Mesothelial cell of epicardium (in vitro differentiated cells): ENCODE data around the gene LONRF3. TPM values are rescaled to one million over a fixed set of nuclear protein-coding genes. Genes with fewer than 3 reads are reported as not detected.
A peak's percentile ranks its signal among the peaks of the same experiment; 100 is the strongest.

Source experiments
- DNase-seq, 2 experiments: peaks; one replicate each; pipeline ENCODE4 v3.0.0; 2021; ENCODE audit warnings: low spot score in 2 of 2; ENCODE audit not compliant: unreplicated experiment in 2 of 2
- H3K27ac Mint-ChIP-seq: 2 replicates; pipeline ENCODE4 v1.8.0; 2021; ENCODE audit warnings: mixed read lengths
- H3K27me3 Mint-ChIP-seq: 2 replicates; pipeline ENCODE4 v1.8.0; 2021; ENCODE audit warnings: low read depth, mixed read lengths
- H3K36me3 Mint-ChIP-seq: 2 replicates; pipeline ENCODE4 v1.8.0; 2021; ENCODE audit warnings: mixed read lengths
- H3K4me1 Mint-ChIP-seq: 2 replicates; pipeline ENCODE4 v1.8.0; 2021; ENCODE audit warnings: mixed read lengths
- H3K4me3 Mint-ChIP-seq: 2 replicates; pipeline ENCODE4 v1.8.0; 2021; ENCODE audit warnings: mild to moderate bottlenecking, moderate library complexity, mixed read lengths
- H3K9me3 Mint-ChIP-seq: 2 replicates; pipeline ENCODE4 v1.8.0; 2021; ENCODE audit warnings: mixed read lengths
- CTCF ChIP-seq: fragments of 200-600 bp; sonication (generic); IDR thresholded peaks from one replicate; pipeline ENCODE4 v1.5.0; 2021; ENCODE audit warnings: antibody characterized with exemption; ENCODE audit not compliant: unreplicated experiment
- total RNA-seq: library from RNA; stranded (reverse); gene quantifications from 3 replicates; pipeline ENCODE4 v1.2.1, GENCODE V29; 2021

The LONRF3 gene
- total RNA-seq, 1 donor from 2014 or later, result 1.6 TPM

GRCh38 chrX:118965395-118965794 lies 9.0 kb upstream of the LONRF3 start:
- no peak for TF ChIP-seq CTCF
- Mint-ChIP-seq H3K4me3 (no peak overlapping the region), H3K36me3 (no peaks in the 10 kb centered on the region)

GRCh38 chrX:118968031-118968430 lies 6.4 kb upstream of the LONRF3 start:
- TF ChIP-seq CTCF, result no peak
- Mint-ChIP-seq H3K9me3 (peaks cover 16% of the 10 kb centered on the region), H3K4me1 (no peaks in the 10 kb centered on the region), H3K27ac (no peak overlapping the region), H3K27me3 (peaks cover 74% of the 10 kb centered on the region), H3K4me3 (no peak overlapping the region), H3K36me3 (peaks cover 3% of the 10 kb centered on the region)
- no peak for DNase-seq

More at GRCh38 chrX:118965395-118965794, 9.0 kb upstream of the LONRF3 start:
- no peak for DNase-seq
- Mint-ChIP-seq H3K27ac (no peak overlapping the region), H3K9me3 (peaks cover 23% of the 10 kb centered on the region), H3K27me3 (peaks cover 57% of the 10 kb centered on the region), H3K4me1 (no peaks in the 10 kb centered on the region)

- H3K4me3 Mint-ChIP-seq, result no peak overlapping the region
- H3K9me3 Mint-ChIP-seq, result peaks cover 8% of the 10 kb centered on the region
- no peak for DNase-seq
- H3K4me1 Mint-ChIP-seq, result peaks cover 10% of the 10 kb centered on the region
- no peak overlapping the region for H3K27ac Mint-ChIP-seq
- H3K36me3 Mint-ChIP-seq, result peaks cover 3% of the 10 kb centered on the region
- H3K27me3 Mint-ChIP-seq, result peaks cover 90% of the 10 kb centered on the region
- no peak for TF ChIP-seq CTCF
Observed at GRCh38 chrX:118971552-118971951, 2.9 kb upstream of the LONRF3 start.

- peaks cover 92% of the 10 kb centered on the region for H3K27me3 Mint-ChIP-seq
- no peak overlapping the region for H3K4me3 Mint-ChIP-seq
- H3K9me3 Mint-ChIP-seq, result peaks cover 8% of the 10 kb centered on the region
- peaks cover 10% of the 10 kb centered on the region for H3K4me1 Mint-ChIP-seq
- no peak for TF ChIP-seq CTCF
- no peak overlapping the region for H3K27ac Mint-ChIP-seq
- no peak for DNase-seq
- H3K36me3 Mint-ChIP-seq, result peaks cover 3% of the 10 kb centered on the region
Observed at GRCh38 chrX:118973389-118974087, 880 bp upstream of the LONRF3 start.

GRCh38 chrX:118974908-118975671 lies 672 bp downstream of the LONRF3 start:
- Mint-ChIP-seq H3K9me3 (peaks cover 4% of the 10 kb centered on the region), H3K4me3 (peak overlapping the region; percentile 67), H3K27me3 (peaks cover 92% of the 10 kb centered on the region), H3K4me1 (peaks cover 10% of the 10 kb centered on the region), H3K27ac (no peak overlapping the region), H3K36me3 (peaks cover 3% of the 10 kb centered on the region)
- no peak for TF ChIP-seq CTCF
- peak in 1 of 2 experiments; percentile 40 for DNase-seq
